ENCODE data around the gene YWHAG. TPM values are rescaled to one million over a fixed set of nuclear protein-coding genes. Genes with fewer than 3 reads are reported as not detected.

Gene YWHAG
- total and polyA plus RNA-seq, 9 of the 15 experiments (the other 6 are each of a cell fraction or from before 2014, with no cell fraction given), result 30.4 to 246 (median 94.5) TPM

DNA sequence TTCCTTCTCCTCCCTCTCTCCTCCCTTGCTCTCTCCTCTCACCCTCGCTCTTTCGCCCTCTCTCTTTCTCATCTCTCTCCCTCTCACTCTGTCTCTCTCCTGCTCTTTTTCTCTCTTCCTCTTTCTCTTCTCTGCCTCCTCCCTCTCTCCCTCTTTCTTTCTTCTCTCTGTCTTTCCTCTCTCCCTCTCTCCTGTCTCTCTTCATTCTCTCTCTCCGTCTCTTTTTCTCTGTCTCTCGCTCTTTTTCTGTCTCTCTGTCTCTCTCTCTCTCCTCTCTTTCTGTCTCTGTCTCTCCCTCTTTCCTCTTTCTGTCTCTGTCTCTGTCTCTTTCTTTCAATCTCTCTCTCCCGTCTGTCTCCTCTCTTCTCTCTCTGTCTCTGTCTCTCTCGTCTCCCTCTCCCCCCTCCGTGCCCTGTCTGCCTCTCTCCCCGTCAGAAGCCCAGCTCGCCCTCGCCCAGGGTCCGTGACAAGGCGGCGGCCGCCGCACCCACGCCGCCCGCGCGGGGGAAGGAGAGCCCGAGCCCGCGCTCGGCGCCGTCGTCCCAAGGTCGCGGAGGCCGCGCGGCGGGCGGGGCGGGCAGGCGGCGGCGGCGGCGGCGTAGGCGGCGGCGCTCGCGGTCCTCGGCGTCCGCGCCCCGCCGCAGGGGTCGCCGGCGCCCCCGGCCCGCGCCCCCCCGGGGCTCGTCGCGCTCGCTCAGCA lies 77.6 kb downstream of the YWHAG start (continued):
- TF ChIP-seq, protein P1, sequence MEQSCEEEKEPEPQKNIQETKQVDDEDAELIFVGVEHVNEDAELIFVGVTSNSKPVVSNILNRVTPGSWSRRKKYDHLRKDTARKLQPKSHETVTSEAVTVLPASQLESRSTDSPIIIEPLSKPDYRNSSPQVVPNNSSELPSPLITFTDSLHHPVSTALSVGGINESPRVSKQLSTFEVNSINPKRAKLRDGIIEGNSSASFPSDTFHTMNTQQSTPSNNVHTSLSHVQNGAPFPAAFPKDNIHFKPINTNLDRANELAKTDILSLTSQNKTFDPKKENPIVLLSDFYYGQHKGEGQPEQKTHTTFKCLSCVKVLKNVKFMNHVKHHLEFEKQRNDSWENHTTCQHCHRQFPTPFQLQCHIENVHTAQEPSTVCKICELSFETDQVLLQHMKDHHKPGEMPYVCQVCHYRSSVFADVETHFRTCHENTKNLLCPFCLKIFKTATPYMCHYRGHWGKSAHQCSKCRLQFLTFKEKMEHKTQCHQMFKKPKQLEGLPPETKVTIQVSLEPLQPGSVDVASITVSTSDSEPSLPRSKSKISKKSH (CRISPR knock-in tag; IDR thresholded peaks at IDR 0.05), result no peak
- TF ChIP-seq PRPF4 (IDR thresholded peaks at IDR 0.05; ENCODE audit: insufficient read depth, low read depth, low read length, poor library complexity, severe bottlenecking) (no peak), SMAD2 (IDR thresholded peaks at IDR 0.05; ENCODE audit: low read depth, low read length) (no peak), ZNF354B (CRISPR knock-in tag; IDR thresholded peaks at IDR 0.05) (no peak), USF2 (CRISPR knock-in tag; IDR thresholded peaks at IDR 0.05) (no peak), FOXK1 (CRISPR knock-in tag; IDR thresholded peaks at IDR 0.05; ENCODE audit: borderline replicate concordance) (no peak), ZNF282 (CRISPR knock-in tag; IDR thresholded peaks at IDR 0.05) (no peak), ZNF717 (CRISPR knock-in tag; IDR thresholded peaks at IDR 0.05) (no peak), ELF4 (CRISPR knock-in tag; IDR thresholded peaks at IDR 0.05) (no peak), CBX3 (IDR thresholded peaks at IDR 0.05; ENCODE audit: borderline replicate concordance in 1 of 2, low read length in 2 of 2) (no peak), BACH1 (tag; IDR thresholded peaks at IDR 0.05) (no peak), KLF10 (CRISPR knock-in tag; IDR thresholded peaks at IDR 0.05) (no peak), TFAM (CRISPR knock-in tag; conservative IDR thresholded peaks at IDR 0.05) (no peak), CBX2 (IDR thresholded peaks at IDR 0.05; ENCODE audit: insufficient read depth, low read length, poor library complexity, severe bottlenecking) (no peak), FOXO4 (CRISPR knock-in tag; IDR thresholded peaks at IDR 0.05) (no peak)
- TF ChIP-seq, protein P2, sequence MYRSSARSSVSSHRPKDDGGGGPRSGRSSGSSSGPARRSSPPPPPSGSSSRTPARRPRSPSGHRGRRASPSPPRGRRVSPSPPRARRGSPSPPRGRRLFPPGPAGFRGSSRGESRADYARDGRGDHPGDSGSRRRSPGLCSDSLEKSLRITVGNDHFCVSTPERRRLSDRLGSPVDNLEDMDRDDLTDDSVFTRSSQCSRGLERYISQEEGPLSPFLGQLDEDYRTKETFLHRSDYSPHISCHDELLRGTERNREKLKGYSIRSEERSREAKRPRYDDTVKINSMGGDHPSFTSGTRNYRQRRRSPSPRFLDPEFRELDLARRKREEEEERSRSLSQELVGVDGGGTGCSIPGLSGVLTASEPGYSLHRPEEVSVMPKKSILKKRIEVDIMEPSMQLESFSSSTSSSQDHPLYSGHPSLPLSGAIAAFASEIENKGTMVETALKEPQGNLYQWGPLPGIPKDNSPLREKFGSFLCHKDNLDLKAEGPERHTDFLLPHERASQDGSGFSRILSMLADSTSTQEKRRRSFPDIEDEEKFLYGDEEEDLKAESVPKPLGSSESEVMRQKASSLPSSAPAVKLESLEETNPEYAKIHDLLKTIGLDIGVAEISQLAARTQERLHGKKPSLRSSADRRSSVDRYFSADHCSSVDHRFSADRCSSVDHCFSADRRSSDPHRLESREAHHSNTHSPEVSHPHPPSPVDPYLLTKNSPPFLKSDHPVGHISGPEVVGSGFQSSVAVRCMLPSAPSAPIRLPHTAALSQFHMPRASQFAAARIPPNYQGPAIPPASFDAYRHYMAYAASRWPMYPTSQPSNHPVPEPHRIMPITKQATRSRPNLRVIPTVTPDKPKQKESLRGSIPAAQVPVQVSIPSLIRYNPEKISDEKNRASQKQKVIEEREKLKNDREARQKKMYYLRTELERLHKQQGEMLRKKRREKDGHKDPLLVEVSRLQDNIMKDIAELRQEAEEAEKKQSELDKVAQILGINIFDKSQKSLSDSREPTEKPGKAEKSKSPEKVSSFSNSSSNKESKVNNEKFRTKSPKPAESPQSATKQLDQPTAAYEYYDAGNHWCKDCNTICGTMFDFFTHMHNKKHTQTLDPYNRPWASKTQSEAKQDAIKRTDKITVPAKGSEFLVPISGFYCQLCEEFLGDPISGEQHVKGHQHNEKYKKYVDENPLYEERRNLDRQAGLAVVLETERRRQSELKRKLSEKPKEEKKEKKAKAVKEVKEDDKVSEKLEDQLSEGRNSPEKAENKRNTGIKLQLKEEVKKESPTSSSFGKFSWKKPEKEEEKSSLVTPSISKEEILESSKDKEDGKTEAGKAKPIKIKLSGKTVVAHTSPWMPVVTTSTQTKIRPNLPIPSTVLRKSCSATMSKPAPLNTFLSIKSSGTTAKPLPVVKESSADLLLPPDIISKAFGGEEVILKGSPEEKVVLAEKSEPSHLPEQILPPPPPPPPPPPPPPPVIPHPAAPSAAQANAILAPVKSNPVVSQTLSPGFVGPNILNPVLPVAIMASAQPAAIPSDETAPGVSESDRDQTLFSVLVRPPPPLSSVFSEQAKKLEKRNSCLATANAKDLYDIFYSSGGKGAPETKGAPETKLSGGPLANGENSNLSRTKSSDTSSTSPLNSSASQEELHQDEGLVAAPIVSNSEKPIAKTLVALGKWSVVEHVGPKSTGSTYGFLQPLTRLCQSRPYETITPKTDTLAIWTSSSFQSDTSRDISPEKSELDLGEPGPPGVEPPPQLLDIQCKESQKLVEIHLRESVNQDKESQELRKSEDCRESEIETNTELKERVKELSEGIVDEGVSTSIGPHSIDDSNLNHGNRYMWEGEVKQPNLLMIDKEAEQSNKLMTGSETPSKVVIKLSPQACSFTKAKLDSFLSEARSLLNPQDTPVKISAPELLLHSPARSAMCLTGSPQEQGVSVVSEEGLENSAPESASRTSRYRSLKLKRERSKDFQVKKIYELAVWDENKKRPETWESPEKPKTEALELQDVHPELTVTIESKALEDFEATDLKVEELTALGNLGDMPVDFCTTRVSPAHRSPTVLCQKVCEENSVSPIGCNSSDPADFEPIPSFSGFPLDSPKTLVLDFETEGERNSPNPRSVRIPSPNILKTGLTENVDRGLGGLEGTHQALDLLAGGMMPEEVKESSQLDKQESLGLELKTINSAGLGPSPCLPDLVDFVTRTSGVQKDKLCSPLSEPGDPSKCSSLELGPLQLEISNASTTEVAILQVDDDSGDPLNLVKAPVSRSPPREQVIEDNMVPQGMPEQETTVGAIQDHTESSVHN (IDR thresholded peaks at IDR 0.05; ENCODE audit: borderline replicate concordance in 1 of 2, low read depth in 1 of 2), result 0 out of 4 replicates have a peak, but pooled peaks of 1 of the 2 experiments have one; percentile 31
